HCT116 (cell line): ENCODE results near the gene MEG3. TPM values are rescaled to one million over a fixed set of nuclear protein-coding genes. Genes with fewer than 3 reads are reported as not detected.

ENCODE experiments used
- ATAC-seq: fragments of 200-7000 bp; cut with Tn5 transposase; 2 replicates; pipeline ENCODE4 v1.9.1; 2020; ENCODE audit warnings: mild to moderate bottlenecking, moderate library complexity
- BruUV-seq: library from RNA; stranded (reverse); fragments of 400-500 nt; replicated peaks from 2 replicates; lab custom pipeline; 2021; lab: Mats Ljungman, UMichigan
- CTCF ChIA-PET: fragments of 300-600 bp; sonication (Branson Sonifier 250); formaldehyde crosslinking; loops from one replicate; lab custom pipeline; 2021; ENCODE audit warnings: antibody characterized with exemption; lab: Charles Lee
- POLR2A ChIA-PET: fragments of 300-600, 350-600 bp; sonication (Branson Sonifier 250); formaldehyde crosslinking; loops from one replicate; lab custom pipeline; 2021; ENCODE audit warnings: antibody characterized with exemption; lab: Charles Lee
- RAD21 ChIA-PET, 2 experiments: fragments of 300-600 bp; sonication (Branson Sonifier 250); formaldehyde crosslinking; loops; one replicate each; lab custom pipeline; 2023; ENCODE audit warnings: low total read pairs in 2 of 2; ENCODE audit not compliant: uncharacterized antibody in 2 of 2, unreplicated experiment in 2 of 2, low non-redundant PET in 1 of 2; lab: Charles Lee
- DNase-seq: peaks from one replicate; pipeline ENCODE4 v3.0.0-alpha.2; 2010; ENCODE audit warnings: low read depth, low spot score
- H2AFZ ChIP-seq: fragments of 200-600 bp; shearing (Covaris generic), sonication (generic); 2 replicates; pipeline ENCODE4 v1.6.1; 2017; ENCODE audit warnings: low read depth, mixed run types, mixed read lengths, antibody characterized with exemption, low read length; ENCODE audit not compliant: poor library complexity, severe bottlenecking
- H3K27ac ChIP-seq: 2 replicates; pipeline ENCODE4 v1.5.1; 2012; ENCODE audit warnings: low read depth, low read length
- H3K27me3 ChIP-seq: fragments of 200-600 bp; sonication (generic); 2 replicates; pipeline ENCODE4 v1.6.1; 2016; ENCODE audit warnings: mixed run types, low read length, mixed read lengths; ENCODE audit not compliant: insufficient read depth
- H3K36me3 ChIP-seq, 2 experiments: fragments of 200-500 bp in 1 of 2; fragments of 200-600 bp in 1 of 2; sonication (Bioruptor generic) in 1 of 2; sonication (generic) in 1 of 2; 2 replicates each; pipeline versions ENCODE4 v1.5.1 to v1.6.1; 2014 to 2016; ENCODE audit warnings: low read length in 2 of 2, inconsistent platforms in 1 of 2, mixed read lengths in 1 of 2, mixed run types in 1 of 2; ENCODE audit not compliant: insufficient read depth in 2 of 2, control insufficient read depth in 1 of 2
- H3K4me1 ChIP-seq, 2 experiments: fragments of 200-600 bp in 1 of 2; sonication (generic) in 1 of 2; 2 replicates each; pipeline versions ENCODE4 v1.5.1 to v1.6.1; 2012 to 2017; ENCODE audit warnings: low read length in 2 of 2, inconsistent platforms in 1 of 2, mild to moderate bottlenecking in 1 of 2, mixed read lengths in 1 of 2, mixed run types in 1 of 2, moderate library complexity in 1 of 2; ENCODE audit not compliant: insufficient read depth in 2 of 2, control insufficient read depth in 1 of 2
- H3K4me2 ChIP-seq: fragments of 200-600 bp; sonication (generic); 2 replicates; pipeline ENCODE4 v1.6.1; 2017; ENCODE audit warnings: mixed run types, low read length, mixed read lengths
- H3K4me3 ChIP-seq, 2 experiments: fragments of 200-600 bp in 1 of 2; sonication (generic) in 1 of 2; replicated peaks in 1 of 2; 2 replicates each; pipeline ENCODE4 v1.5.1; 2011 to 2016; ENCODE audit warnings: low read length in 2 of 2, control low read depth in 1 of 2, low read depth in 1 of 2, mild to moderate bottlenecking in 1 of 2, mixed read lengths in 1 of 2, mixed run types in 1 of 2
- H3K79me2 ChIP-seq: fragments of 200-600 bp; sonication (generic); 2 replicates; pipeline ENCODE4 v1.6.1; 2017; ENCODE audit warnings: mild to moderate bottlenecking, mixed run types, low read length, moderate library complexity, mixed read lengths; ENCODE audit not compliant: insufficient read depth
- H3K9ac ChIP-seq: fragments of 200-600 bp; sonication (generic); 2 replicates; pipeline ENCODE4 v1.6.1; 2016; ENCODE audit warnings: low read length, mixed read lengths
- H3K9me2 ChIP-seq: fragments of 200-600 bp; sonication (generic), shearing (Covaris generic); 2 replicates; pipeline ENCODE4 v1.6.1; 2017; ENCODE audit warnings: mixed run types, mild to moderate bottlenecking, moderate library complexity; ENCODE audit not compliant: insufficient read depth
- H3K9me3 ChIP-seq, 2 experiments: fragments of 200-500 bp in 1 of 2; fragments of 200-600 bp in 1 of 2; sonication (Bioruptor generic) in 1 of 2; sonication (generic) in 1 of 2; 2 replicates each; pipeline ENCODE4 v1.6.1; 2014 to 2017; ENCODE audit warnings: low read length in 2 of 2, mixed read lengths in 2 of 2, inconsistent platforms in 1 of 2, low read depth in 1 of 2, mild to moderate bottlenecking in 1 of 2, mixed run types in 1 of 2, moderate library complexity in 1 of 2; ENCODE audit not compliant: control insufficient read depth in 1 of 2, insufficient read depth in 1 of 2
- H4K20me1 ChIP-seq: fragments of 200-600 bp; sonication (generic), shearing (Covaris generic); 2 replicates; pipeline ENCODE4 v1.6.1; 2017; ENCODE audit warnings: mixed run types, mild to moderate bottlenecking, moderate library complexity; ENCODE audit not compliant: insufficient read depth
- CBX3 ChIP-seq: IDR thresholded peaks from 2 replicates; pipeline ENCODE4 v1.6.1; 2012; ENCODE audit warnings: low read depth
- JUND ChIP-seq: IDR thresholded peaks from 2 replicates; pipeline ENCODE4 v1.6.1; 2012
- SRF ChIP-seq: IDR thresholded peaks from 2 replicates; pipeline ENCODE4 v1.6.1; 2012; ENCODE audit warnings: low read depth
- YY1 ChIP-seq: IDR thresholded peaks from 2 replicates; pipeline ENCODE4 v1.6.1; 2011; ENCODE audit warnings: low read length, low read depth, moderate library complexity, mild to moderate bottlenecking; ENCODE audit not compliant: insufficient replicate concordance; ENCODE audit errors: extremely low read depth
- ZFX ChIP-seq: fragments of 450-650 bp; IDR thresholded peaks from 2 replicates; pipeline ENCODE4 v1.6.1; 2017
- intact Hi-C: fragments of 100-400 bp; cut with micrococcal nuclease; formaldehyde crosslinking; loops from 2 replicates; pipeline ENCODE4 v1.10.0; 2022
- total RNA-seq: library from RNA; stranded (reverse); gene quantifications from one replicate; pipeline ENCODE4 v1.2.1, GENCODE V29; 2021; ENCODE audit not compliant: unreplicated experiment
- TF ChIP-seq, protein P1 (sequence below): IDR thresholded peaks from 2 replicates; pipeline ENCODE4 v1.6.1; 2012; ENCODE audit warnings: low read depth
- TF ChIP-seq, protein P2 (sequence below): IDR thresholded peaks from 2 replicates; pipeline ENCODE4 v1.6.1; 2012

Gene MEG3
- total RNA-seq, 1 experiment from 2014 or later, result 2.5 TPM

DNA sequence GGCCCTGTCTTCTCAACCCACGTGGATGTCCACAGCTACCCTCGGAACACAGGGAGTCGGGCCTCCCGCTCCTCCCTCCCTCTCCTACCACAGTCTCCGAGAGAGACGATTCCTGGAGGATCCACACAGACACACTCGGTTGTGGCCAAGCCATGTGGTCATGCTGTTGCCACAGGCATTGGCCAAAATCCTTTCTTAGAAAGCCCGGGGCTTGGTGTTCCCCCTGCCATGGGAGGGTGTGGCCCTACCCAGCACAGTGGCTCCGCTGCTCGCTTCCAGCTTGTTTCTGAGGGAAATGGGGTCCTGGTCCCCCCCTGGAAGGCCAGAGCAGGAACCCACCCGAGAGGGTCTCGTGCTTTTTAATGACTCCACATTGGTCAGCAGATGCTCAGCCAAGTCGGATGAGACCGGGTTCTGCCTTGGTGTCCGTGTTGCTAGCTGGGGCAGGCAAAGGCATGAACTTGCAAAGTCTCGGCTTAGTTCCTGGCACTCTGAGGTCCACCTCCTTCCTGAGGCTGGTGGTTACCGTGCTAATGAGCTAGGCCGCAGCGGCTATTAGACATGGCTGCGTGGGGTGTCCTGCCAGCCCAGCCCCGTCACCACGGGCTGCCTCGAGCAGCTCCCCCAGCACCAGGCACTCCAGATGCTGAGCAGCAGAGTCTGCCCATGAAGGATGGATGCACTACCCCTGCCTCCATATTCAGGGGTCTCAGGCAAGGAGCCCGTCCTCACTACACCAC is 46.8 kb upstream of the MEG3 start:
- no TSS peak for BruUV-seq
- ATAC-seq (no peak), DNase-seq (no peak)
- H3K36me3 ChIP-seq, result no peaks in the 10 kb centered on the region
- intact Hi-C loops, result no loop called here
- no peaks in the 10 kb centered on the region for H3K27me3 ChIP-seq
- H3K27ac ChIP-seq, result no peak overlapping the region
- H4K20me1 ChIP-seq, result no peaks in the 10 kb centered on the region
- no peak overlapping the region for H3K4me3 ChIP-seq
- POLR2A ChIA-PET, result no interaction called here
- H3K9me3 ChIP-seq, result no peaks in the 10 kb centered on the region
- H3K9me2 ChIP-seq, result no peaks in the 10 kb centered on the region
- RAD21 ChIA-PET, result no interaction called here
- H3K4me2 ChIP-seq, result no peak overlapping the region
- TF ChIP-seq, protein P1, sequence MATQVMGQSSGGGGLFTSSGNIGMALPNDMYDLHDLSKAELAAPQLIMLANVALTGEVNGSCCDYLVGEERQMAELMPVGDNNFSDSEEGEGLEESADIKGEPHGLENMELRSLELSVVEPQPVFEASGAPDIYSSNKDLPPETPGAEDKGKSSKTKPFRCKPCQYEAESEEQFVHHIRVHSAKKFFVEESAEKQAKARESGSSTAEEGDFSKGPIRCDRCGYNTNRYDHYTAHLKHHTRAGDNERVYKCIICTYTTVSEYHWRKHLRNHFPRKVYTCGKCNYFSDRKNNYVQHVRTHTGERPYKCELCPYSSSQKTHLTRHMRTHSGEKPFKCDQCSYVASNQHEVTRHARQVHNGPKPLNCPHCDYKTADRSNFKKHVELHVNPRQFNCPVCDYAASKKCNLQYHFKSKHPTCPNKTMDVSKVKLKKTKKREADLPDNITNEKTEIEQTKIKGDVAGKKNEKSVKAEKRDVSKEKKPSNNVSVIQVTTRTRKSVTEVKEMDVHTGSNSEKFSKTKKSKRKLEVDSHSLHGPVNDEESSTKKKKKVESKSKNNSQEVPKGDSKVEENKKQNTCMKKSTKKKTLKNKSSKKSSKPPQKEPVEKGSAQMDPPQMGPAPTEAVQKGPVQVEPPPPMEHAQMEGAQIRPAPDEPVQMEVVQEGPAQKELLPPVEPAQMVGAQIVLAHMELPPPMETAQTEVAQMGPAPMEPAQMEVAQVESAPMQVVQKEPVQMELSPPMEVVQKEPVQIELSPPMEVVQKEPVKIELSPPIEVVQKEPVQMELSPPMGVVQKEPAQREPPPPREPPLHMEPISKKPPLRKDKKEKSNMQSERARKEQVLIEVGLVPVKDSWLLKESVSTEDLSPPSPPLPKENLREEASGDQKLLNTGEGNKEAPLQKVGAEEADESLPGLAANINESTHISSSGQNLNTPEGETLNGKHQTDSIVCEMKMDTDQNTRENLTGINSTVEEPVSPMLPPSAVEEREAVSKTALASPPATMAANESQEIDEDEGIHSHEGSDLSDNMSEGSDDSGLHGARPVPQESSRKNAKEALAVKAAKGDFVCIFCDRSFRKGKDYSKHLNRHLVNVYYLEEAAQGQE, result no peak
- no peak for TF ChIP-seq ZFX
- no peak for TF ChIP-seq SRF
- TF ChIP-seq, protein P2, sequence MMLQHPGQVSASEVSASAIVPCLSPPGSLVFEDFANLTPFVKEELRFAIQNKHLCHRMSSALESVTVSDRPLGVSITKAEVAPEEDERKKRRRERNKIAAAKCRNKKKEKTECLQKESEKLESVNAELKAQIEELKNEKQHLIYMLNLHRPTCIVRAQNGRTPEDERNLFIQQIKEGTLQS, result no peak
- no peak for TF ChIP-seq CBX3
- TF ChIP-seq YY1, result no peak
- no peak for TF ChIP-seq JUND
- H3K79me2 ChIP-seq, result no peaks in the 10 kb centered on the region
- CTCF ChIA-PET, result no interaction called here
- no peaks in the 10 kb centered on the region for H3K4me1 ChIP-seq
- H3K9ac ChIP-seq, result no peak overlapping the region
- H2AFZ ChIP-seq, result no peak overlapping the region
